ENCODE results near the gene THOC6. TPM values are rescaled to one million over a fixed set of nuclear protein-coding genes. Genes with fewer than 3 reads are reported as not detected.
A peak's percentile ranks its signal among the peaks of the same experiment; 100 is the strongest.

The THOC6 gene
- total and polyA plus RNA-seq, 9 of the 15 experiments (the other 6 are each of a cell fraction or from before 2014, with no cell fraction given), result 2.5 to 65.4 (median 42.3) TPM

DNA sequence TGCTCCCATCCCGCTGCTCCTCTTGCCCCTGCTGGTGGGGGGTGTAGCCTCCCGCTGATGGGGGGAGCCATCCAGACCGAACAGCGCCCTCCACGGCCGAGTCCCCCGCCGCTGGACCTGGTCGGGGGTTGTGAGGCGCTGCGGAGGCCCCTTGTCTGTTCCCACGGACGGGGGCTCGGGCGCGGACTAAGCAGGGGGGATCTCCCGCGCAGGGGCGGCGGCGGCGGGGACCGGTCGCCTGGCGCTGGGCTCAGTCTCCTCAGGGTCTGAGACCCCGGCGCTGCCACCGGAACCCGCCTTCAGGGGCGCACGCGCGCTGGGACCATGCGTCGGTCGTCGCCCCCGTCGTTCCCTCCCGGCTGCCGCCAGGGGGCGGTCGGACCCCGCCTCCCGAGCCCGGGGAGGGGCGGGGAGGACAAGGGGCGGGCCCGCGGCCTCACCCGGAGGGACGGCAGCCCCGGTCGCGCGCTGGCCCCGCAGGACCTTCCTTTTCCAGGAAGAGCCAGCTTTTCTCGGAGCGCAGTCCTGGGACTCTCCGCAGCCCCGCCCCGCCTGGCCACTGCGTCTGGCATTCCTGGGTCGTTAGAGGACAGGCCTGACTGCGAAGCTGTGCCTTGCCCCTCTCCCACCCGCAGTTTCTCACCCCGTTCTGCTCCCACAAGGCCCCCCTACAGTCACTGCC is 35.3 kb downstream of the THOC6 start (continued):
- TF ChIP-seq XRCC5 (IDR thresholded peaks at IDR 0.05; ENCODE audit: low read depth, low read length), result peak; percentile 54; the same call in 1 of the 2 replicates
- TF ChIP-seq ETV5 (CRISPR knock-in tag; IDR thresholded peaks at IDR 0.05; ENCODE audit: low read depth), result peak; percentile 73; the same call in 1 of the 2 replicates
- TF ChIP-seq SREBF1 (IDR thresholded peaks at IDR 0.05; ENCODE audit: borderline replicate concordance, low read depth, low read length), result no peak

DNA sequence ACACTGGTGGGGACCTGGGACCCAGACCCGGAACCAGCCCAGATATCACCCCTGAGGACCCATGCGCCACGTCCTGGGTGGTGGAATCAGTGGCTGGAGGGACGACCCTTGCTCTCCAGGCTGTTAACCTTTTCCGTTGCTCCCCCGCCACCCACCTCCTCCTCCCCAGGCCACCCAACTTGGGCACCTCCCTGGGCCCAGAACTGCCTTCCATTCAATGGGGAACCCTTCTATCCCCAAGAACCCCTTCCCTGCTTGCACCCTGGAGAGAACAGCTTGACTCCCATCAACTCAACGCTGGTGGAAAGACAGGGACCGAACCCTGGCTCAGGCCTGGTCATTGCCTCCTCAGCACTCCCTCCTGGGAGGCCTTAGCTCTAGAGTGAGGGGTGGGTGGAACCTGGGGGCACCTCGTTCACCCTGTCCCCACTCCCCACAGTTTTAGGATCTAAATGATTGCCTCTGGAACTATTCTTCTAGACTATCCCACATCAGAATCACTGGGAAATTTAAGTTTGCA is 35.9 kb downstream of the THOC6 start:
- peak overlapping the region; percentile 83 for H3K27ac ChIP-seq (ENCODE audit: extremely low read depth, low read depth, low read length)
- in situ Hi-C loops (cut with MboI), result no loop called here
- no peaks in the 10 kb centered on the region for H3K9me3 ChIP-seq (replicated peaks; ENCODE audit: control insufficient read depth, insufficient read depth, low read depth, low read length)
- peak overlapping the region; percentile 85 to 97; a peak in 3 of 4 replicates for H3K9ac ChIP-seq (ENCODE audit: insufficient read depth in 1 of 2, low read depth in 2 of 2, low read length in 2 of 2)
- H3K27me3 ChIP-seq (ENCODE audit: control insufficient read depth in 2 of 2, insufficient read depth in 2 of 2, low read length in 2 of 2), result no peaks in the 10 kb centered on the region
- H3K4me3 ChIP-seq, result peak overlapping the region; percentile 93
- H3K4me1 ChIP-seq (replicated peaks in 1 of 2; ENCODE audit: control insufficient read depth in 2 of 2, insufficient read depth in 2 of 2, low read length in 2 of 2), result peaks cover 8 to 39% of the 10 kb centered on the region in 2 experiments
- FAIRE-seq, result no peak
- H3K9me1 ChIP-seq (ENCODE audit: control insufficient read depth, insufficient read depth, low read length), result peaks cover 4% of the 10 kb centered on the region
- ATAC-seq, result no peak
- DNase-seq (ENCODE audit: extremely low read depth in 1 of 4, low spot score in 3 of 4), result no peak
- H3K79me2 ChIP-seq (ENCODE audit: control insufficient read depth, insufficient read depth, low read length), result peaks cover 2% of the 10 kb centered on the region; the same call in 2 of the 3 replicates
- intact Hi-C loops (cut with micrococcal nuclease), result loop anchor here (1.0 to 10.0 kb wide), 4 partner anchors 28 to 115 kb away; no protein-coding TSS in a partner anchor
- whole genome bisulfite sequencing (ENCODE audit: insufficient coverage, low coverage, missing lambda C conversion rate), result 25% methylated on average over 5 of the region's 9 CpGs
- no TSS peak for BruUV-seq (replicated peaks)
- ChIA-PET CTCF (ENCODE audit: low intra/inter-chr PET ratio) (interaction anchor here (0.6 to 2.6 kb wide), 9 partner anchors 28 to 1194 kb away, joined by 3 to 20 read pairs (median 4); no protein-coding TSS in a partner anchor), POLR2A (interaction anchor here (0.6 to 1.0 kb wide), 5 partner anchors 16 to 103 kb away, joined by 3 to 4 read pairs (median 3); no protein-coding TSS in a partner anchor)
- 0 out of 2 replicates have a peak, but pooled peaks cover 3% of the 10 kb centered on the region for H4K20me1 ChIP-seq (replicated peaks; ENCODE audit: control insufficient read depth, insufficient read depth, low read length)
- H3K4me2 ChIP-seq (ENCODE audit: insufficient read depth, low read length), result peak overlapping the region; percentile 84
- peak overlapping the region; percentile 97 for H2AFZ ChIP-seq (ENCODE audit: low read depth, low read length)
- H3K36me3 ChIP-seq (ENCODE audit: control insufficient read depth, insufficient read depth, low read length), result no peaks in the 10 kb centered on the region
- TF ChIP-seq, protein P1, sequence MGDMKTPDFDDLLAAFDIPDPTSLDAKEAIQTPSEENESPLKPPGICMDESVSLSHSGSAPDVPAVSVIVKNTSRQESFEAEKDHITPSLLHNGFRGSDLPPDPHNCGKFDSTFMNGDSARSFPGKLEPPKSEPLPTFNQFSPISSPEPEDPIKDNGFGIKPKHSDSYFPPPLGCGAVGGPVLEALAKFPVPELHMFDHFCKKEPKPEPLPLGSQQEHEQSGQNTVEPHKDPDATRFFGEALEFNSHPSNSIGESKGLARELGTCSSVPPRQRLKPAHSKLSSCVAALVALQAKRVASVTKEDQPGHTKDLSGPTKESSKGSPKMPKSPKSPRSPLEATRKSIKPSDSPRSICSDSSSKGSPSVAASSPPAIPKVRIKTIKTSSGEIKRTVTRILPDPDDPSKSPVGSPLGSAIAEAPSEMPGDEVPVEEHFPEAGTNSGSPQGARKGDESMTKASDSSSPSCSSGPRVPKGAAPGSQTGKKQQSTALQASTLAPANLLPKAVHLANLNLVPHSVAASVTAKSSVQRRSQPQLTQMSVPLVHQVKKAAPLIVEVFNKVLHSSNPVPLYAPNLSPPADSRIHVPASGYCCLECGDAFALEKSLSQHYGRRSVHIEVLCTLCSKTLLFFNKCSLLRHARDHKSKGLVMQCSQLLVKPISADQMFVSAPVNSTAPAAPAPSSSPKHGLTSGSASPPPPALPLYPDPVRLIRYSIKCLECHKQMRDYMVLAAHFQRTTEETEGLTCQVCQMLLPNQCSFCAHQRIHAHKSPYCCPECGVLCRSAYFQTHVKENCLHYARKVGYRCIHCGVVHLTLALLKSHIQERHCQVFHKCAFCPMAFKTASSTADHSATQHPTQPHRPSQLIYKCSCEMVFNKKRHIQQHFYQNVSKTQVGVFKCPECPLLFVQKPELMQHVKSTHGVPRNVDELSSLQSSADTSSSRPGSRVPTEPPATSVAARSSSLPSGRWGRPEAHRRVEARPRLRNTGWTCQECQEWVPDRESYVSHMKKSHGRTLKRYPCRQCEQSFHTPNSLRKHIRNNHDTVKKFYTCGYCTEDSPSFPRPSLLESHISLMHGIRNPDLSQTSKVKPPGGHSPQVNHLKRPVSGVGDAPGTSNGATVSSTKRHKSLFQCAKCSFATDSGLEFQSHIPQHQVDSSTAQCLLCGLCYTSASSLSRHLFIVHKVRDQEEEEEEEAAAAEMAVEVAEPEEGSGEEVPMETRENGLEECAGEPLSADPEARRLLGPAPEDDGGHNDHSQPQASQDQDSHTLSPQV (IDR thresholded peaks at IDR 0.05), result 0 out of 2 replicates have a peak, but pooled peaks have one; percentile 4
- TF ChIP-seq MECOM (CRISPR knock-in tag; IDR thresholded peaks at IDR 0.05) (no peak), KDM2B (CRISPR knock-in tag; IDR thresholded peaks at IDR 0.05) (no peak), SMARCA4 (IDR thresholded peaks at IDR 0.05) (peak; percentile 14; the same call in 1 of the 2 replicates), NR2C2 (CRISPR knock-in tag; IDR thresholded peaks at IDR 0.05) (no peak), NR2C2 (tag; IDR thresholded peaks at IDR 0.05) (peak; percentile 55), NFRKB (IDR thresholded peaks at IDR 0.05; ENCODE audit: low read depth) (0 out of 2 replicates have a peak, but pooled peaks have one; percentile 35), NR3C1 (CRISPR knock-in tag; IDR thresholded peaks at IDR 0.05) (0 out of 2 replicates have a peak, but pooled peaks have one; percentile 21), BRCA1 (IDR thresholded peaks at IDR 0.05) (no peak), BRCA1 (CRISPR knock-in tag; IDR thresholded peaks at IDR 0.05) (0 out of 2 replicates have a peak, but pooled peaks have one; percentile 18), GTF2A2 (tag; IDR thresholded peaks at IDR 0.05) (no peak), ATF1 (CRISPR knock-in tag; IDR thresholded peaks at IDR 0.05) (no peak), ATF1 (tag; IDR thresholded peaks at IDR 0.05) (0 out of 2 replicates have a peak, but pooled peaks have one; percentile 7), ZNF436 (CRISPR knock-in tag; IDR thresholded peaks at IDR 0.05) (no peak), NR4A1 (CRISPR knock-in tag; IDR thresholded peaks at IDR 0.05) (no peak), NR4A1 (tag; IDR thresholded peaks at IDR 0.05) (0 out of 2 replicates have a peak, but pooled peaks have one; percentile 45)

Measured in K562 (cell line).